ENCODE measurements around the gene ECT2L. TPM values are rescaled to one million over a fixed set of nuclear protein-coding genes. Genes with fewer than 3 reads are reported as not detected.

Gene ECT2L
- total and polyA plus RNA-seq, 2 experiments from 2014 or later: 0.03 to 0.15 TPM

DNA sequence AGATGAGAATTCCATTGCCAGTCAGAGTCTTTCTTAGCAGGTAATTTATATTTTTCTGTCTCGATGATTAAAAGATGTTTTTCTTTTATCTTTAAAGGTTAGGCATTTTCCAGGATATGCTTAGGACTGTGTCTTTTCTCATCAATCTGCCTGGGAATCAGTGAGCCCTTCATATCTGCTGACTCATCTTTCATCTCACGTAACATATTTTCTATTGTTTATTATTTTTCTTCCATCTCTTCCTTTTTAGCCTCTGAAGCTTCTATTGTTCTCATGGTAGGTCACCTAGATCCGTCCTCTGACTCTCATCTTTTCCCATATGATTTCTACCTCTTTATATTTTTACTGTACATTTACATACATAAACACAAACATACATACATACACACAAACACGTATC, 13.6 kb upstream of the ECT2L start:
- Mint-ChIP-seq H3K27ac (no peak overlapping the region), H3K4me3 (no peak overlapping the region), H3K4me1 (no peaks in the 10 kb centered on the region), H3K9me3 (no peaks in the 10 kb centered on the region), H3K27me3 (ENCODE audit: insufficient read depth, low read depth, poor library complexity) (peaks cover 2% of the 10 kb centered on the region), H3K36me3 (ENCODE audit: low read depth) (no peaks in the 10 kb centered on the region)
- Histone ChIP-seq H3K4me1 (ENCODE audit: insufficient read depth) (no peaks in the 10 kb centered on the region), H3K4me3 (no peak overlapping the region), H2AFZ (no peak overlapping the region), H3K27me3 (ENCODE audit: insufficient read depth) (no peaks in the 10 kb centered on the region), H3K9me2 (ENCODE audit: insufficient read depth) (no peaks in the 10 kb centered on the region), H3K36me3 (ENCODE audit: insufficient read depth) (no peaks in the 10 kb centered on the region), H3F3A (replicated peaks; ENCODE audit: low read depth) (no peaks in the 10 kb centered on the region), H4K20me1 (replicated peaks; ENCODE audit: insufficient read depth) (no peaks in the 10 kb centered on the region; the same call in 1 of the 2 replicates), H3K27ac (ENCODE audit: low read depth) (no peak overlapping the region), H3K79me2 (replicated peaks; ENCODE audit: insufficient read depth) (no peaks in the 10 kb centered on the region), H3K4me2 (no peak overlapping the region)
- no peak for DNase-seq (ENCODE audit: low spot score)
- TF ChIP-seq POLR2AphosphoS5 (IDR thresholded peaks at IDR 0.05; ENCODE audit: low read depth): no peak
- TF ChIP-seq NANOG (IDR thresholded peaks at IDR 0.05; ENCODE audit: borderline replicate concordance): no peak
- TF ChIP-seq JUNB (IDR thresholded peaks at IDR 0.05; ENCODE audit: unreplicated experiment): no peak
- TF ChIP-seq, protein P1, sequence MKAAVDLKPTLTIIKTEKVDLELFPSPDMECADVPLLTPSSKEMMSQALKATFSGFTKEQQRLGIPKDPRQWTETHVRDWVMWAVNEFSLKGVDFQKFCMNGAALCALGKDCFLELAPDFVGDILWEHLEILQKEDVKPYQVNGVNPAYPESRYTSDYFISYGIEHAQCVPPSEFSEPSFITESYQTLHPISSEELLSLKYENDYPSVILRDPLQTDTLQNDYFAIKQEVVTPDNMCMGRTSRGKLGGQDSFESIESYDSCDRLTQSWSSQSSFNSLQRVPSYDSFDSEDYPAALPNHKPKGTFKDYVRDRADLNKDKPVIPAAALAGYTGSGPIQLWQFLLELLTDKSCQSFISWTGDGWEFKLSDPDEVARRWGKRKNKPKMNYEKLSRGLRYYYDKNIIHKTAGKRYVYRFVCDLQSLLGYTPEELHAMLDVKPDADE (IDR thresholded peaks at IDR 0.05): no peak
- no peak for TF ChIP-seq STAT1 (IDR thresholded peaks at IDR 0.05; ENCODE audit: unreplicated experiment)
- no peak for TF ChIP-seq ZNF331 (CRISPR knock-in tag; IDR thresholded peaks at IDR 0.05; ENCODE audit: low read depth)
- TF ChIP-seq, protein P2, sequence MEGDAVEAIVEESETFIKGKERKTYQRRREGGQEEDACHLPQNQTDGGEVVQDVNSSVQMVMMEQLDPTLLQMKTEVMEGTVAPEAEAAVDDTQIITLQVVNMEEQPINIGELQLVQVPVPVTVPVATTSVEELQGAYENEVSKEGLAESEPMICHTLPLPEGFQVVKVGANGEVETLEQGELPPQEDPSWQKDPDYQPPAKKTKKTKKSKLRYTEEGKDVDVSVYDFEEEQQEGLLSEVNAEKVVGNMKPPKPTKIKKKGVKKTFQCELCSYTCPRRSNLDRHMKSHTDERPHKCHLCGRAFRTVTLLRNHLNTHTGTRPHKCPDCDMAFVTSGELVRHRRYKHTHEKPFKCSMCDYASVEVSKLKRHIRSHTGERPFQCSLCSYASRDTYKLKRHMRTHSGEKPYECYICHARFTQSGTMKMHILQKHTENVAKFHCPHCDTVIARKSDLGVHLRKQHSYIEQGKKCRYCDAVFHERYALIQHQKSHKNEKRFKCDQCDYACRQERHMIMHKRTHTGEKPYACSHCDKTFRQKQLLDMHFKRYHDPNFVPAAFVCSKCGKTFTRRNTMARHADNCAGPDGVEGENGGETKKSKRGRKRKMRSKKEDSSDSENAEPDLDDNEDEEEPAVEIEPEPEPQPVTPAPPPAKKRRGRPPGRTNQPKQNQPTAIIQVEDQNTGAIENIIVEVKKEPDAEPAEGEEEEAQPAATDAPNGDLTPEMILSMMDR (conservative IDR thresholded peaks at IDR 0.05; ENCODE audit: low read depth in 2 of 2): no peak
- TF ChIP-seq EZH2phosphoT487 (IDR thresholded peaks at IDR 0.05; ENCODE audit: unreplicated experiment): no peak
- no peak for TF ChIP-seq EZH2 (IDR thresholded peaks at IDR 0.05; ENCODE audit: low read depth, unreplicated experiment)
- TF ChIP-seq, protein P3, sequence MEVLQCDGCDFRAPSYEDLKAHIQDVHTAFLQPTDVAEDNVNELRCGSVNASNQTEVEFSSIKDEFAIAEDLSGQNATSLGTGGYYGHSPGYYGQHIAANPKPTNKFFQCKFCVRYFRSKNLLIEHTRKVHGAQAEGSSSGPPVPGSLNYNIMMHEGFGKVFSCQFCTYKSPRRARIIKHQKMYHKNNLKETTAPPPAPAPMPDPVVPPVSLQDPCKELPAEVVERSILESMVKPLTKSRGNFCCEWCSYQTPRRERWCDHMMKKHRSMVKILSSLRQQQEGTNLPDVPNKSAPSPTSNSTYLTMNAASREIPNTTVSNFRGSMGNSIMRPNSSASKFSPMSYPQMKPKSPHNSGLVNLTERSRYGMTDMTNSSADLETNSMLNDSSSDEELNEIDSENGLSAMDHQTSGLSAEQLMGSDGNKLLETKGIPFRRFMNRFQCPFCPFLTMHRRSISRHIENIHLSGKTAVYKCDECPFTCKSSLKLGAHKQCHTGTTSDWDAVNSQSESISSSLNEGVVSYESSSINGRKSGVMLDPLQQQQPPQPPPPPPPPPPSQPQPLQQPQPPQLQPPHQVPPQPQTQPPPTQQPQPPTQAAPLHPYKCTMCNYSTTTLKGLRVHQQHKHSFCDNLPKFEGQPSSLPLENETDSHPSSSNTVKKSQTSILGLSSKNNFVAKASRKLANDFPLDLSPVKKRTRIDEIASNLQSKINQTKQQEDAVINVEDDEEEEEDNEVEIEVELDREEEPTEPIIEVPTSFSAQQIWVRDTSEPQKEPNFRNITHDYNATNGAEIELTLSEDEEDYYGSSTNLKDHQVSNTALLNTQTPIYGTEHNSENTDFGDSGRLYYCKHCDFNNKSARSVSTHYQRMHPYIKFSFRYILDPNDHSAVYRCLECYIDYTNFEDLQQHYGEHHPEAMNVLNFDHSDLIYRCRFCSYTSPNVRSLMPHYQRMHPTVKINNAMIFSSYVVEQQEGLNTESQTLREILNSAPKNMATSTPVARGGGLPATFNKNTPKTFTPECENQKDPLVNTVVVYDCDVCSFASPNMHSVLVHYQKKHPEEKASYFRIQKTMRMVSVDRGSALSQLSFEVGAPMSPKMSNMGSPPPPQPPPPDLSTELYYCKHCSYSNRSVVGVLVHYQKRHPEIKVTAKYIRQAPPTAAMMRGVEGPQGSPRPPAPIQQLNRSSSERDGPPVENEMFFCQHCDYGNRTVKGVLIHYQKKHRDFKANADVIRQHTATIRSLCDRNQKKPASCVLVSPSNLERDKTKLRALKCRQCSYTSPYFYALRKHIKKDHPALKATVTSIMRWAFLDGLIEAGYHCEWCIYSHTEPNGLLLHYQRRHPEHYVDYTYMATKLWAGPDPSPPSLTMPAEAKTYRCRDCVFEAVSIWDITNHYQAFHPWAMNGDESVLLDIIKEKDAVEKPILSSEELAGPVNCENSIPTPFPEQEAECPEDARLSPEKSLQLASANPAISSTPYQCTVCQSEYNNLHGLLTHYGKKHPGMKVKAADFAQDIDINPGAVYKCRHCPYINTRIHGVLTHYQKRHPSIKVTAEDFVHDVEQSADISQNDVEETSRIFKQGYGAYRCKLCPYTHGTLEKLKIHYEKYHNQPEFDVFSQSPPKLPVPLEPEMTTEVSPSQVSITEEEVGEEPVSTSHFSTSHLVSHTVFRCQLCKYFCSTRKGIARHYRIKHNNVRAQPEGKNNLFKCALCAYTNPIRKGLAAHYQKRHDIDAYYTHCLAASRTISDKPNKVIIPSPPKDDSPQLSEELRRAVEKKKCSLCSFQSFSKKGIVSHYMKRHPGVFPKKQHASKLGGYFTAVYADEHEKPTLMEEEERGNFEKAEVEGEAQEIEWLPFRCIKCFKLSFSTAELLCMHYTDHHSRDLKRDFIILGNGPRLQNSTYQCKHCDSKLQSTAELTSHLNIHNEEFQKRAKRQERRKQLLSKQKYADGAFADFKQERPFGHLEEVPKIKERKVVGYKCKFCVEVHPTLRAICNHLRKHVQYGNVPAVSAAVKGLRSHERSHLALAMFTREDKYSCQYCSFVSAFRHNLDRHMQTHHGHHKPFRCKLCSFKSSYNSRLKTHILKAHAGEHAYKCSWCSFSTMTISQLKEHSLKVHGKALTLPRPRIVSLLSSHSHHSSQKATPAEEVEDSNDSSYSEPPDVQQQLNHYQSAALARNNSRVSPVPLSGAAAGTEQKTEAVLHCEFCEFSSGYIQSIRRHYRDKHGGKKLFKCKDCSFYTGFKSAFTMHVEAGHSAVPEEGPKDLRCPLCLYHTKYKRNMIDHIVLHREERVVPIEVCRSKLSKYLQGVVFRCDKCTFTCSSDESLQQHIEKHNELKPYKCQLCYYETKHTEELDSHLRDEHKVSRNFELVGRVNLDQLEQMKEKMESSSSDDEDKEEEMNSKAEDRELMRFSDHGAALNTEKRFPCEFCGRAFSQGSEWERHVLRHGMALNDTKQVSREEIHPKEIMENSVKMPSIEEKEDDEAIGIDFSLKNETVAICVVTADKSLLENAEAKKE (CRISPR knock-in tag; IDR thresholded peaks at IDR 0.05): no peak
- TF ChIP-seq, protein P4, sequence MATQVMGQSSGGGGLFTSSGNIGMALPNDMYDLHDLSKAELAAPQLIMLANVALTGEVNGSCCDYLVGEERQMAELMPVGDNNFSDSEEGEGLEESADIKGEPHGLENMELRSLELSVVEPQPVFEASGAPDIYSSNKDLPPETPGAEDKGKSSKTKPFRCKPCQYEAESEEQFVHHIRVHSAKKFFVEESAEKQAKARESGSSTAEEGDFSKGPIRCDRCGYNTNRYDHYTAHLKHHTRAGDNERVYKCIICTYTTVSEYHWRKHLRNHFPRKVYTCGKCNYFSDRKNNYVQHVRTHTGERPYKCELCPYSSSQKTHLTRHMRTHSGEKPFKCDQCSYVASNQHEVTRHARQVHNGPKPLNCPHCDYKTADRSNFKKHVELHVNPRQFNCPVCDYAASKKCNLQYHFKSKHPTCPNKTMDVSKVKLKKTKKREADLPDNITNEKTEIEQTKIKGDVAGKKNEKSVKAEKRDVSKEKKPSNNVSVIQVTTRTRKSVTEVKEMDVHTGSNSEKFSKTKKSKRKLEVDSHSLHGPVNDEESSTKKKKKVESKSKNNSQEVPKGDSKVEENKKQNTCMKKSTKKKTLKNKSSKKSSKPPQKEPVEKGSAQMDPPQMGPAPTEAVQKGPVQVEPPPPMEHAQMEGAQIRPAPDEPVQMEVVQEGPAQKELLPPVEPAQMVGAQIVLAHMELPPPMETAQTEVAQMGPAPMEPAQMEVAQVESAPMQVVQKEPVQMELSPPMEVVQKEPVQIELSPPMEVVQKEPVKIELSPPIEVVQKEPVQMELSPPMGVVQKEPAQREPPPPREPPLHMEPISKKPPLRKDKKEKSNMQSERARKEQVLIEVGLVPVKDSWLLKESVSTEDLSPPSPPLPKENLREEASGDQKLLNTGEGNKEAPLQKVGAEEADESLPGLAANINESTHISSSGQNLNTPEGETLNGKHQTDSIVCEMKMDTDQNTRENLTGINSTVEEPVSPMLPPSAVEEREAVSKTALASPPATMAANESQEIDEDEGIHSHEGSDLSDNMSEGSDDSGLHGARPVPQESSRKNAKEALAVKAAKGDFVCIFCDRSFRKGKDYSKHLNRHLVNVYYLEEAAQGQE (IDR thresholded peaks at IDR 0.05; ENCODE audit: unreplicated experiment): no peak
- TF ChIP-seq ZNF114 (CRISPR knock-in tag; IDR thresholded peaks at IDR 0.05): no peak
- TF ChIP-seq CREB1 (CRISPR knock-in tag; IDR thresholded peaks at IDR 0.05; ENCODE audit: low read depth): no peak
- no peak for ATAC-seq
